ENCODE results near the gene RAB40B. TPM values are rescaled to one million over a fixed set of nuclear protein-coding genes. Genes with fewer than 3 reads are reported as not detected.

The RAB40B gene
- total RNA-seq, 1 experiment from 2014 or later, result 22.4 TPM

- H3K27me3 ChIP-seq (ENCODE audit: low read length), result no peaks in the 10 kb centered on the region
- CTCF ChIA-PET, result no interaction called here
- no TSS peak for BruUV-seq (replicated peaks)
- H3K4me1 ChIP-seq (ENCODE audit: insufficient read depth, low read length), result no peaks in the 10 kb centered on the region
- H3K27ac ChIP-seq (ENCODE audit: low read length), result no peak overlapping the region
- no peaks in the 10 kb centered on the region for H4K20me1 ChIP-seq (ENCODE audit: low read length)
- H3F3A ChIP-seq (ENCODE audit: low read length, unreplicated experiment), result no peaks in the 10 kb centered on the region
- no peaks in the 10 kb centered on the region for H3K79me2 ChIP-seq (ENCODE audit: low read length)
- TF ChIP-seq EZH2phosphoT487 (IDR thresholded peaks at IDR 0.05; ENCODE audit: borderline replicate concordance, low read length) (no peak), CTCF (conservative IDR thresholded peaks at IDR 0.05; ENCODE audit: low read depth, low read length) (no peak), EZH2 (IDR thresholded peaks at IDR 0.05; ENCODE audit: low read length, unreplicated experiment) (no peak)
- H3K4me2 ChIP-seq (ENCODE audit: low read length), result no peak overlapping the region
- ATAC-seq, result no peak
- H3K4me3 ChIP-seq (ENCODE audit: low read length), result no peak overlapping the region
- no peaks in the 10 kb centered on the region for H3K9me3 ChIP-seq (ENCODE audit: low read length)
- no peaks in the 10 kb centered on the region for H3K36me3 ChIP-seq (ENCODE audit: low read depth, low read length)
- H2AFZ ChIP-seq (ENCODE audit: low read length), result peak overlapping the region; percentile 50; the same call in 1 of the 2 replicates
- no peaks in the 10 kb centered on the region for H3K9me2 ChIP-seq (replicated peaks; ENCODE audit: low read length)
- intact Hi-C loops (cut with micrococcal nuclease), result loop anchor here (2.0 kb wide), 1 partner anchor 99 kb away; no protein-coding TSS in a partner anchor
- POLR2A ChIA-PET (ENCODE audit: unreplicated experiment), result no interaction called here
- H3K9ac ChIP-seq (ENCODE audit: low read length), result no peak overlapping the region
- no peak for DNase-seq
Measured at GRCh38 chr17:82668024-82668630, 30.4 kb downstream of the RAB40B start.

GRCh38 chr17:82667668-82668000 lies 30.9 kb downstream of the RAB40B start:
- Histone ChIP-seq H3K9me2 (replicated peaks; ENCODE audit: low read length) (no peaks in the 10 kb centered on the region), H3K79me2 (ENCODE audit: low read length) (no peaks in the 10 kb centered on the region), H3K4me3 (ENCODE audit: low read length) (no peak overlapping the region), H3K4me2 (ENCODE audit: low read length) (no peak overlapping the region), H3K27ac (ENCODE audit: low read length) (no peak overlapping the region), H3F3A (ENCODE audit: low read length, unreplicated experiment) (no peaks in the 10 kb centered on the region), H3K27me3 (ENCODE audit: low read length) (no peaks in the 10 kb centered on the region), H4K20me1 (ENCODE audit: low read length) (no peaks in the 10 kb centered on the region), H3K4me1 (ENCODE audit: insufficient read depth, low read length) (no peaks in the 10 kb centered on the region), H3K9ac (ENCODE audit: low read length) (no peak overlapping the region), H2AFZ (ENCODE audit: low read length) (no peak overlapping the region), H3K9me3 (ENCODE audit: low read length) (no peaks in the 10 kb centered on the region), H3K36me3 (ENCODE audit: low read depth, low read length) (no peaks in the 10 kb centered on the region)
- no peak for TF ChIP-seq EZH2phosphoT487 (IDR thresholded peaks at IDR 0.05; ENCODE audit: borderline replicate concordance, low read length)
- TF ChIP-seq EZH2 (IDR thresholded peaks at IDR 0.05; ENCODE audit: low read length, unreplicated experiment), result no peak
- TF ChIP-seq CTCF (conservative IDR thresholded peaks at IDR 0.05; ENCODE audit: low read depth, low read length), result no peak
- DNase-seq, result no peak
- POLR2A ChIA-PET (ENCODE audit: unreplicated experiment), result no interaction called here
- BruUV-seq (replicated peaks), result no TSS peak
- intact Hi-C loops (cut with micrococcal nuclease), result no loop called here
- CTCF ChIA-PET, result no interaction called here
- no peak for ATAC-seq

GRCh38 chr17:82666931-82667667 lies 31.4 kb downstream of the RAB40B start:
- Histone ChIP-seq H3K4me2 (ENCODE audit: low read length) (no peak overlapping the region), H3K9ac (ENCODE audit: low read length) (no peak overlapping the region), H3F3A (ENCODE audit: low read length, unreplicated experiment) (no peaks in the 10 kb centered on the region), H3K4me3 (ENCODE audit: low read length) (no peak overlapping the region), H3K4me1 (ENCODE audit: insufficient read depth, low read length) (no peaks in the 10 kb centered on the region), H4K20me1 (ENCODE audit: low read length) (no peaks in the 10 kb centered on the region), H3K9me2 (replicated peaks; ENCODE audit: low read length) (no peaks in the 10 kb centered on the region), H3K9me3 (ENCODE audit: low read length) (no peaks in the 10 kb centered on the region), H3K27me3 (ENCODE audit: low read length) (no peaks in the 10 kb centered on the region), H3K27ac (ENCODE audit: low read length) (no peak overlapping the region), H3K36me3 (ENCODE audit: low read depth, low read length) (no peaks in the 10 kb centered on the region), H3K79me2 (ENCODE audit: low read length) (no peaks in the 10 kb centered on the region), H2AFZ (ENCODE audit: low read length) (no peak overlapping the region)
- intact Hi-C loops (cut with micrococcal nuclease), result no loop called here
- DNase-seq (no peak), ATAC-seq (no peak)
- TF ChIP-seq CTCF (conservative IDR thresholded peaks at IDR 0.05; ENCODE audit: low read depth, low read length) (no peak), EZH2 (IDR thresholded peaks at IDR 0.05; ENCODE audit: low read length, unreplicated experiment) (no peak), EZH2phosphoT487 (IDR thresholded peaks at IDR 0.05; ENCODE audit: borderline replicate concordance, low read length) (no peak)
- BruUV-seq (replicated peaks), result no TSS peak
- POLR2A ChIA-PET (ENCODE audit: unreplicated experiment), result no interaction called here
- CTCF ChIA-PET, result no interaction called here
